Gastrocnemius medialis (tissue), 4 donors: Measurements from ENCODE around the gene PDE4D. TPM values are rescaled to one million over a fixed set of nuclear protein-coding genes. Genes with fewer than 3 reads are reported as not detected.

ENCODE experiments used
- ATAC-seq, 2 donors: fragments of 150-250 bp; one replicate each; pipeline ENCODE4 v1.9.1; 2016
- DNase-seq, 2 donors: peaks; one replicate each; pipeline ENCODE4 v3.0.0-alpha.2; 2019
- H3K27ac ChIP-seq, 4 donors: fragments of 200-600 bp; sonication (generic); 1 replicate in 1 of 4; 2 replicates in 3 of 4; pipeline ENCODE4 v1.5.1; 2016 to 2018; ENCODE audit warnings: mild to moderate bottlenecking in 2 of 4, moderate library complexity in 1 of 4
- H3K27me3 ChIP-seq, 3 donors: fragments of 200-600 bp; sonication (generic) in 2 of 3; 1 replicate in 1 of 3; 2 replicates in 2 of 3; pipeline versions ENCODE4 v1.5.1 to v1.6.0; 2016 to 2019; ENCODE audit warnings: mild to moderate bottlenecking in 1 of 3, moderate library complexity in 1 of 3
- H3K36me3 ChIP-seq, 2 donors: fragments of 200-600 bp; sonication (generic) in 1 of 2; one replicate each; pipeline ENCODE4 v1.5.1; 2017 to 2018
- H3K4me1 ChIP-seq, 2 donors: fragments of 200-600 bp; sonication (generic) in 1 of 2; one replicate each; pipeline ENCODE4 v1.5.1; 2016 to 2017; ENCODE audit warnings: mild to moderate bottlenecking in 2 of 2
- H3K4me3 ChIP-seq, 4 donors: fragments of 200-600 bp; sonication (generic) in 3 of 4; 1 replicate in 1 of 4; 2 replicates in 3 of 4; pipeline ENCODE4 v1.5.1; 2016 to 2019; ENCODE audit warnings: mild to moderate bottlenecking in 2 of 4
- H3K9me3 ChIP-seq, 3 donors: fragments of 200-600 bp; sonication (generic) in 2 of 3; 1 replicate in 1 of 3; 2 replicates in 2 of 3; pipeline ENCODE4 v1.5.1; 2016 to 2019
- CTCF ChIP-seq, 5 experiments: fragments of 450-650 bp in 3 of 5; fragments of 200-600 bp in 2 of 5; sonication (generic) in 2 of 5; IDR thresholded peaks in 4 of 5; conservative IDR thresholded peaks in 1 of 5; 1 replicate in 4 of 5; 2 replicates in 1 of 5; pipeline ENCODE4 v1.5.1; 2016 to 2019; ENCODE audit warnings: antibody characterized with exemption in 5 of 5, mild to moderate bottlenecking in 3 of 5, moderate library complexity in 3 of 5
- POLR2A ChIP-seq, 2 donors: fragments of 450-650 bp; IDR thresholded peaks; one replicate each; pipeline ENCODE4 v1.6.1; 2017; ENCODE audit warnings: antibody characterized with exemption in 2 of 2, mild to moderate bottlenecking in 2 of 2, moderate library complexity in 2 of 2
- in situ Hi-C, 4 donors: fragments of 200-750 bp; cut with MboI; loops; one replicate each; pipeline versions ENCODE4 v1.15.0 to v1.8.0; 2017; ENCODE audit warnings: low sequenced_read_pairs in 4 of 4
- intact Hi-C: fragments of 100-400 bp; cut with DNase I; formaldehyde crosslinking; loops from one replicate; pipeline ENCODE4 v1.15.1; 2023; ENCODE audit warnings: low total_unique reads
- total RNA-seq, 4 donors: library from RNA; depleted of rRNA; stranded (reverse); fragments of >200 nt; gene quantifications; one replicate each; pipeline versions ENCODE4 v1.1.0 to v1.2.3, GENCODE V29; 2016

PDE4D gene
- total RNA-seq, 4 donors from 2014 or later, result 133 to 223 (median 185) TPM

- no peak overlapping the region for H3K4me3 ChIP-seq
- H3K27me3 ChIP-seq, result no peaks in the 10 kb centered on the region
- H3K9me3 ChIP-seq, result no peaks in the 10 kb centered on the region
- H3K36me3 ChIP-seq, result no peaks in the 10 kb centered on the region
- intact Hi-C loops (no loop called here), in situ Hi-C loops (no loop called here)
- H3K4me1 ChIP-seq, result no peaks in the 10 kb centered on the region
- ATAC-seq, result no peak
- TF ChIP-seq POLR2A (IDR thresholded peaks at IDR 0.05), result no peak
- no peak for TF ChIP-seq CTCF (IDR thresholded peaks at IDR 0.05 in 4 of 5, conservative IDR thresholded peaks at IDR 0.05 in 1 of 5)
- H3K27ac ChIP-seq, result no peak overlapping the region
- DNase-seq, result no peak
Measured at GRCh38 chr5:58944221-58944620, 949.3 kb downstream of the PDE4D start.

- DNase-seq (no peak), ATAC-seq (no peak)
- in situ Hi-C loops (no loop called here), intact Hi-C loops (no loop called here)
- H3K4me1 ChIP-seq, result no peaks in the 10 kb centered on the region
- TF ChIP-seq POLR2A (IDR thresholded peaks at IDR 0.05), result no peak
- TF ChIP-seq CTCF (IDR thresholded peaks at IDR 0.05 in 4 of 5, conservative IDR thresholded peaks at IDR 0.05 in 1 of 5), result no peak
- no peak overlapping the region for H3K4me3 ChIP-seq
- no peaks in the 10 kb centered on the region for H3K9me3 ChIP-seq
- no peaks in the 10 kb centered on the region for H3K36me3 ChIP-seq
- no peaks in the 10 kb centered on the region for H3K27me3 ChIP-seq
- no peak overlapping the region for H3K27ac ChIP-seq
Measured at GRCh38 chr5:58940446-58940845, 953.1 kb downstream of the PDE4D start.

- ATAC-seq (no peak), DNase-seq (no peak)
- in situ Hi-C loops (no loop called here), intact Hi-C loops (no loop called here)
- Histone ChIP-seq H3K36me3 (no peaks in the 10 kb centered on the region), H3K4me1 (no peaks in the 10 kb centered on the region), H3K4me3 (no peak overlapping the region), H3K9me3 (no peaks in the 10 kb centered on the region), H3K27ac (no peak overlapping the region), H3K27me3 (no peaks in the 10 kb centered on the region)
- TF ChIP-seq CTCF (IDR thresholded peaks at IDR 0.05 in 4 of 5, conservative IDR thresholded peaks at IDR 0.05 in 1 of 5), result no peak
- no peak for TF ChIP-seq POLR2A (IDR thresholded peaks at IDR 0.05)
Measured at GRCh38 chr5:58939664-58940063, 953.9 kb downstream of the PDE4D start.

DNA sequence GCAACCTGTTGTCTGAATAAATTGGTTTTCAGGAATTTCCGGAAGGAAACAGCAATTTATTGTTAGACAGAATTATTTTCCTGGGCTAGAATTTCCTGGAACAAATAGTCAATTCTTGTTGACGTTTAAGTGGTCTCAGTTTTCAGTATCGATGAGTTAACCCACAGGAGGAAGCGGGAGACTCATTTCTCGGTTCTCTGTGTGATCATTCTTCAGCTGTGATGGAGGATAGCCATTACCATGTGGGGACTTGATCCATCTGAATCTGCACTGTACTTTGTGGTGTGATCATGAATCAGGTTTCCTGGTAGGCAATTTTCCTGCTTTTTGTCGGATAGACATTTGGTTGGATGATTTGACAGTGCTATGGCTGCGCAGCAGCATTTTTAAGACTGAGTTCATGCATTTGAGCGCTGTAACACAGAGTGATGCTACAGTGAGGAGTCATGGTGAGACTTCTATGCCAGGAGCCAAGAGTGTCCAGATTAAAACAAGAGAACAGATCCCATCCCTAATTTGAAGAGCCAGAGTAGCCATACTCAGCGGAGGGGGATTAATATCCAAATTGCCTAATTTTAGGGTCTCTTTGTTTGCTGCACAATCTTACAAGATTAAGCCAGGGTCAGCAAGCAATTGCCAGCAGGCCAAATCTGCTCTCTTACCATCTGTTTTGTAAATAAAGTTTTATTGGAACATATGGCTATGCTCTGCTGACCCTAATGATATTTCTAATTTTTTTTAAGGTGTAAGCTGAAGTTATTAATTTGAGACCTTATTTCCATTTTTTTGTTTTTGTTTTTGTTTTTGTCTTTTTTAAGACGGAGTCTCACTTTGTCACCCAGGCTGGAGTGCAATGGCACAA is 954.7 kb downstream of the PDE4D start:
- TF ChIP-seq POLR2A (IDR thresholded peaks at IDR 0.05) (no peak), CTCF (IDR thresholded peaks at IDR 0.05 in 4 of 5, conservative IDR thresholded peaks at IDR 0.05 in 1 of 5) (no peak)
- Histone ChIP-seq H3K27ac (no peak overlapping the region), H3K9me3 (no peaks in the 10 kb centered on the region), H3K4me1 (no peaks in the 10 kb centered on the region), H3K4me3 (no peak overlapping the region), H3K36me3 (no peaks in the 10 kb centered on the region), H3K27me3 (no peaks in the 10 kb centered on the region)
- in situ Hi-C loops (no loop called here), intact Hi-C loops (no loop called here)
- ATAC-seq (no peak), DNase-seq (no peak)
